NB4 (cell line): ENCODE measurements around the gene SFTPB.

ENCODE experiments used
- POLR2A ChIP-seq: IDR thresholded peaks from 2 replicates; pipeline ENCODE4 v1.6.1; 2011; ENCODE audit warnings: mild to moderate bottlenecking; ENCODE audit not compliant: insufficient read length; ENCODE audit errors: extremely low read depth
- TF ChIP-seq, protein P1 (sequence below): IDR thresholded peaks from one replicate; pipeline ENCODE4 v1.5.1; 2012; ENCODE audit warnings: low read depth, low read length

DNA sequence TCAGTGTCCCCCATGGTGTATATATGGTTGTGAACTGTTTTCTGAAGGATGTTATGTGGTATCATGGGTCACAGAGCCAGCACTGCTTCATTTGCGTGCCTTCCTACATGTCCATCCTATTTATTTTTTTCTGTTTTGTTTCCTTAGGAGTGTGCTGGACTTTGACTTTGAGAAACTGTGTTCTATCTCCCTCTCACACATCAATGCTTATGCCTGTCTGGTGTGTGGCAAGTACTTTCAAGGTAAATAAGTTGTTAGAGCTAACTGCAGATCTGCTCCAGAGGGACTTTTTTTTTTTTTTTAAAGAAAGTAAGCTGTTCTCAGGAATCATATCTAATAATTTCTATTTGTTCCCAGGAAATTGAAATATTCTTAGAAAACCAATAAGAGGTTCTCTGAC is 46.7 kb downstream of the SFTPB start:
- TF ChIP-seq POLR2A = no peak
- TF ChIP-seq, protein P1, sequence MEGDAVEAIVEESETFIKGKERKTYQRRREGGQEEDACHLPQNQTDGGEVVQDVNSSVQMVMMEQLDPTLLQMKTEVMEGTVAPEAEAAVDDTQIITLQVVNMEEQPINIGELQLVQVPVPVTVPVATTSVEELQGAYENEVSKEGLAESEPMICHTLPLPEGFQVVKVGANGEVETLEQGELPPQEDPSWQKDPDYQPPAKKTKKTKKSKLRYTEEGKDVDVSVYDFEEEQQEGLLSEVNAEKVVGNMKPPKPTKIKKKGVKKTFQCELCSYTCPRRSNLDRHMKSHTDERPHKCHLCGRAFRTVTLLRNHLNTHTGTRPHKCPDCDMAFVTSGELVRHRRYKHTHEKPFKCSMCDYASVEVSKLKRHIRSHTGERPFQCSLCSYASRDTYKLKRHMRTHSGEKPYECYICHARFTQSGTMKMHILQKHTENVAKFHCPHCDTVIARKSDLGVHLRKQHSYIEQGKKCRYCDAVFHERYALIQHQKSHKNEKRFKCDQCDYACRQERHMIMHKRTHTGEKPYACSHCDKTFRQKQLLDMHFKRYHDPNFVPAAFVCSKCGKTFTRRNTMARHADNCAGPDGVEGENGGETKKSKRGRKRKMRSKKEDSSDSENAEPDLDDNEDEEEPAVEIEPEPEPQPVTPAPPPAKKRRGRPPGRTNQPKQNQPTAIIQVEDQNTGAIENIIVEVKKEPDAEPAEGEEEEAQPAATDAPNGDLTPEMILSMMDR = no peak
